HL-60 (cell line): ENCODE measurements around the gene LYPLAL1.

Experiments
- GABPA ChIP-seq: IDR thresholded peaks from 2 replicates; pipeline ENCODE4 v1.6.1; 2012; ENCODE audit warnings: low read depth
- POLR2AphosphoS5 ChIP-seq: IDR thresholded peaks from 2 replicates; pipeline ENCODE4 v1.6.1; 2012; ENCODE audit warnings: low read depth
- SPI1 ChIP-seq: IDR thresholded peaks from 2 replicates; pipeline ENCODE4 v1.6.1; 2012; ENCODE audit warnings: low read depth, mild to moderate bottlenecking, borderline replicate concordance
- TF ChIP-seq, protein P1 (sequence below): IDR thresholded peaks from 2 replicates; pipeline ENCODE4 v1.6.1; 2012; ENCODE audit warnings: low read depth; ENCODE audit not compliant: insufficient replicate concordance
- TF ChIP-seq, protein P2 (sequence below): IDR thresholded peaks from one replicate; pipeline ENCODE4 v1.5.1; 2011; ENCODE audit warnings: low read length, control low read depth, inconsistent platforms; ENCODE audit not compliant: insufficient read depth

DNA sequence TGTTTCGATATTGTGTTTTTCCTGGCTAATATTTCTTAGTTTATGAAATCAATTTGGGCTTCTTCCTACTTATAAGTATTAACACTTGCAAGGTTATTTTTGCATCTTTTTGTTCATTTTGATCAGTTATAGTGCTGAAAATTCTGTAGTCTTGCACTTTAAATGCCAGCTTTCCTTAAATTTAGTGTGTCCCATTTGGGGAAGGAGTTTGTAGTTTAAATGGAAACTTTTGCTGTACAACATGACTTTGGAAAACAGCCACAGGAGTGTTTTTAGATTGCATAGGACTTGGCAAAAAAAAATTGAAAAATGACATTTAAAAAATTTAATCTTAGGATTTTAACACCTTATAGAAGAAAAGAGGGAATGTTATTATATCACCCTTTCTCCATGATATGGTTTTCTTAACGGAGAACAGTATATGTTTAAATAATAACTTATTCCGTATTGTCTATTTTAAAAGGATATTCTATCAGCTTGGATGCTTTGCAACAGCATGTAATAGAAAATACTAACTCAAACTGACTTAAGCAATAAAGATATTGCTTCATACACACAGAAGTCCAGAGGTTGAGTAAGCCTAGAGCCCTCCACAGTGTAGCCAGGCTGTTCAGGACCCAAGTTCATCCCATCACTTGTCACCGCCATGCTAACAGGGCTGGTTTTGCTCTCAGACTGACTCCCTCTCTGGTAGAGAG, 53.8 kb downstream of the LYPLAL1 start:
- TF ChIP-seq, protein P1, sequence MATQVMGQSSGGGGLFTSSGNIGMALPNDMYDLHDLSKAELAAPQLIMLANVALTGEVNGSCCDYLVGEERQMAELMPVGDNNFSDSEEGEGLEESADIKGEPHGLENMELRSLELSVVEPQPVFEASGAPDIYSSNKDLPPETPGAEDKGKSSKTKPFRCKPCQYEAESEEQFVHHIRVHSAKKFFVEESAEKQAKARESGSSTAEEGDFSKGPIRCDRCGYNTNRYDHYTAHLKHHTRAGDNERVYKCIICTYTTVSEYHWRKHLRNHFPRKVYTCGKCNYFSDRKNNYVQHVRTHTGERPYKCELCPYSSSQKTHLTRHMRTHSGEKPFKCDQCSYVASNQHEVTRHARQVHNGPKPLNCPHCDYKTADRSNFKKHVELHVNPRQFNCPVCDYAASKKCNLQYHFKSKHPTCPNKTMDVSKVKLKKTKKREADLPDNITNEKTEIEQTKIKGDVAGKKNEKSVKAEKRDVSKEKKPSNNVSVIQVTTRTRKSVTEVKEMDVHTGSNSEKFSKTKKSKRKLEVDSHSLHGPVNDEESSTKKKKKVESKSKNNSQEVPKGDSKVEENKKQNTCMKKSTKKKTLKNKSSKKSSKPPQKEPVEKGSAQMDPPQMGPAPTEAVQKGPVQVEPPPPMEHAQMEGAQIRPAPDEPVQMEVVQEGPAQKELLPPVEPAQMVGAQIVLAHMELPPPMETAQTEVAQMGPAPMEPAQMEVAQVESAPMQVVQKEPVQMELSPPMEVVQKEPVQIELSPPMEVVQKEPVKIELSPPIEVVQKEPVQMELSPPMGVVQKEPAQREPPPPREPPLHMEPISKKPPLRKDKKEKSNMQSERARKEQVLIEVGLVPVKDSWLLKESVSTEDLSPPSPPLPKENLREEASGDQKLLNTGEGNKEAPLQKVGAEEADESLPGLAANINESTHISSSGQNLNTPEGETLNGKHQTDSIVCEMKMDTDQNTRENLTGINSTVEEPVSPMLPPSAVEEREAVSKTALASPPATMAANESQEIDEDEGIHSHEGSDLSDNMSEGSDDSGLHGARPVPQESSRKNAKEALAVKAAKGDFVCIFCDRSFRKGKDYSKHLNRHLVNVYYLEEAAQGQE = no peak
- TF ChIP-seq POLR2AphosphoS5 = no peak
- TF ChIP-seq, protein P2, sequence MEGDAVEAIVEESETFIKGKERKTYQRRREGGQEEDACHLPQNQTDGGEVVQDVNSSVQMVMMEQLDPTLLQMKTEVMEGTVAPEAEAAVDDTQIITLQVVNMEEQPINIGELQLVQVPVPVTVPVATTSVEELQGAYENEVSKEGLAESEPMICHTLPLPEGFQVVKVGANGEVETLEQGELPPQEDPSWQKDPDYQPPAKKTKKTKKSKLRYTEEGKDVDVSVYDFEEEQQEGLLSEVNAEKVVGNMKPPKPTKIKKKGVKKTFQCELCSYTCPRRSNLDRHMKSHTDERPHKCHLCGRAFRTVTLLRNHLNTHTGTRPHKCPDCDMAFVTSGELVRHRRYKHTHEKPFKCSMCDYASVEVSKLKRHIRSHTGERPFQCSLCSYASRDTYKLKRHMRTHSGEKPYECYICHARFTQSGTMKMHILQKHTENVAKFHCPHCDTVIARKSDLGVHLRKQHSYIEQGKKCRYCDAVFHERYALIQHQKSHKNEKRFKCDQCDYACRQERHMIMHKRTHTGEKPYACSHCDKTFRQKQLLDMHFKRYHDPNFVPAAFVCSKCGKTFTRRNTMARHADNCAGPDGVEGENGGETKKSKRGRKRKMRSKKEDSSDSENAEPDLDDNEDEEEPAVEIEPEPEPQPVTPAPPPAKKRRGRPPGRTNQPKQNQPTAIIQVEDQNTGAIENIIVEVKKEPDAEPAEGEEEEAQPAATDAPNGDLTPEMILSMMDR = no peak
- no peak for TF ChIP-seq GABPA
- no peak for TF ChIP-seq SPI1
